HT1080 (cell line): ENCODE measurements around the gene PTGS2. TPM values are rescaled to one million over a fixed set of nuclear protein-coding genes. Genes with fewer than 3 reads are reported as not detected.
A peak's percentile ranks its signal among the peaks of the same experiment; 100 is the strongest.
"Not testable (repeated sequence)": the region's sequence is repeated elsewhere in the genome, so short reads cannot be mapped to it uniquely, and the experiment has no call there.

Experiments used
- DNase-seq: peaks from one replicate; pipeline ENCODE4 v3.0.0-alpha.2; 2015; ENCODE audit warnings: low read depth
- total RNA-seq: library from RNA; depleted of rRNA; stranded (reverse); fragments of >200 nt; shearing (Covaris generic); gene quantifications from 2 replicates; pipeline ENCODE4 v1.2.3, GENCODE V29; 2014

The PTGS2 gene
- total RNA-seq, 1 experiment from 2014 or later: 0.69 TPM

DNA sequence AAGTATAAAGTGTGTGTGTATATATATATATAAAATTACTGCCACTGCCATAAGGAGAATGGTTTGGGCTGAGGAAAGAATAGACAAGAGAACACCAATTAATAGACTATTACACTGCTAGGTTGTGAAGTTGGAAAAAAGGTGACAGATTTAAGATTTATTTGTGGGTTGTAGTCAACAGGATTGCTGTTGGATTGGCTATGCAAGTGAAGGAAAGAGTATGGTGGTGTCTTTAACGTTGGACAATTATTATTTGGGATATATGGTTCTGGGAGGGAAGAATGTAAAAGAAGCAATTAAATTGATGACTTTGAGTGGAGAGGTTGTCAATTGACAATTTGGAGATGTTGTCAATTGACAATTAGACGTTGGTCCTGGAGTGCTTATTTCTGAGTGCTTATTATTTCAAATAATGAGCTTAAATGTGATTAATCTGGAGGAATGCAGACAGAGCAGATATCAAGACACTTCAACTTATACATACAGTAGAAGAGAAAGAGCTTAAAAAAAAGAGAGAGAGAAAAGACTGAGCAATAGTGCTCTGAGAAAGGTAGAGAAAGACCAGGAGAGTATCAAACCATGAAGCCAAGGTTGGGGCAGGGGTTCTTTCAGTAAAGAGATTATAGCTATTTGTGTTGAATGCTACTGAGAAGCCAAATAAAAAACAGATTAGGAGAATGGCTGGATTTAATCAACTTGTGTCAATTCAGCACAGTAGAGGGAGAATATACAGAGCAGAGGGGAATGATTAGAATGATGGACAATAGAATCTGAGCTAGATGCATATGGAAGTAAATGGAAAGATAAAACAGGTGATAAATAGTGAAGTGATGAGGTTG lies 9.7 kb downstream of the PTGS2 start:
- DNase-seq: no peak

DNA sequence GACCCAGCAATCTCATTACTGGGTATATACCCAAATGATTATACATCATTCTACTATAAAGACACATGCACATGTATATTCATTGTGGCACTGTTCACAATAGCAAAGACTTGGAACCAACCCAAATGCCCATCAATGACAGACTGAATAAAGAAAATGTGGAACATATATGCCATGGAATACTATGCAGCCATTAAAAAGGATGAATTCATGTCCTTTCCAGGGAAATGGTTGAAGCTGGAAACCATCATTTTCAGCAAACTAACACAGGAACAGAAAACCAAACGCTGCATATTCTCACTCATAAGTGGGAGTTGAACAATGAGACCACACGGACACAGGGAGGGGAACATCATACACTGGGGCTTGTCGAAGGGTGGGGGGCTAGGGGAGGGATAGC lies 10.4 kb downstream of the PTGS2 start:
- not testable (repeated sequence) for DNase-seq

DNA sequence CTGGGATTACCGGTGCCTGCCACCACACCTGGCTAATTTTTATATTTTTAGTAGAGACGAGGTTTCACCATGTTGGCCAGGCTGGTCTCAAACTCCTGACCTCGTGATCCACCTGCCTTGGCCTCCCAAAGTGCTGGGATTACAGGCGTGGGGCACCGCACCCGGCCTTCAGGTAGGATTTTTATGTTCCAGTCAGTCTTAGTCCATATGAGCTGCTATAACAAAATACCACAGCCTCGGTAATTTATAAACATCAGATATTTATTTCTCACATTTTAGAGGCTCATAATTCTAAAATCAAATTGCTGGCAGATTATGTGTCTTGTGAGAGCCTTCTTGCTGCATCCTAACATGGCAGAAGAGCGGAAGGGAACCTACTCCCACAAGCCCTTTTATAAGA lies 16.0 kb downstream of the PTGS2 start:
- DNase-seq: not testable (repeated sequence)

DNA sequence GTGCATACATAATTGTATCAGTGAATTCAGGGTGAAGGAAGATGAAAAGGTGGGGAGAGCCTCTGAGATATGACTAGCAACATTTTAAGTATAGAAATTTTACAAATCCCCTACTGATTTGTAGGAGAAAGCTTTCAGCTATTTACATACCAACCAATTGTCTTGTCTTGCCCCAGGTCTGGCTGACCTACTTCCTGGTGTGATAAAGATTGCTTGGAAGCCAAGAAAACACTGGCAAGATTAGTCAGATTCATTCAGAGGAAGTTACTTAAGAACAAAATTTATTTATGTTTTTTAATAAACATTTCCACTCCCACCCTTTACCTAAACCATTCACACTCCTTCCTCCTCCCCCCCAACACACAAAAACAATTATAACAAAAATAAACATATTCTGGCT lies 17.5 kb downstream of the PTGS2 start:
- DNase-seq: no peak

DNA sequence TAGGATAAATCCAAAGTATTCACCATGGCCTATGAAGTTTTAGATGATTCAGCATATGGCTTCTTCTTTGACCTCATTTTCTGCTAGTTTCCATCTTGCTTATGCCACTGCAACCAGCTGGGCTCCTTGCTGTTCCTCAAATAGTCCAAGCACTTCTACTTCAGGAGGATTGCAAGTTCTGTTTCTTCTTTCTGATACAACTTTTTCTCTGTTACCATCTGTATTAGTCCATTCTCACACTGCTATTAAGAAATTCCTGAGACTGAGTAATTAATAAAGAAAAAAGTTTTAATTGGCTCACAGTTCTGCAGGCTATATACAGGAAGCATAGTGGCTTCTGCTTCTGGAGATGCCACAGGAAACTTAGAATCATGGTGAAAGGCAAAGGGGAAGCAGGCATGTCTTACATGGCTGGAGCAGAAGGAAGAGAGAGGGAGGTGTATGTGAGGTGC lies 20.3 kb downstream of the PTGS2 start:
- DNase-seq: no peak

DNA sequence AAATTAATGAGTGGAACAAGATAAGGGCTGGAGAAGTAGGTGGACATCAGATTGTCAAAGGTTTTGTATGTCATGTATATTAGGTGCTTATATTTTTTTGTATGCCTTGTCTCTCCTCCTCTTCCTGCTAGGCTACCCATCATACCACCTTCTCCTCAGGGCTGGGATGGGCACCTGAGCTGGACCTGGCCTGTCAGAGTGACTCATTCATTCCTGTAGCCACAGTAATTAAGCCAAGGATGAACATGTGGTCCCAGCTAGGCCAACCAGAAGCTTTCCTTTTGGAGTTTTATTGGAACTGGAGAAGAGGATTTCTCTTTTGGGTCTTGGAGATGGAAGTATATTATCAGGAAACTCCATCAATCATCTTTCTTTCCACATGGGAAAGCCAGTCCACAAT lies 21.2 kb downstream of the PTGS2 start:
- no peak for DNase-seq

DNA sequence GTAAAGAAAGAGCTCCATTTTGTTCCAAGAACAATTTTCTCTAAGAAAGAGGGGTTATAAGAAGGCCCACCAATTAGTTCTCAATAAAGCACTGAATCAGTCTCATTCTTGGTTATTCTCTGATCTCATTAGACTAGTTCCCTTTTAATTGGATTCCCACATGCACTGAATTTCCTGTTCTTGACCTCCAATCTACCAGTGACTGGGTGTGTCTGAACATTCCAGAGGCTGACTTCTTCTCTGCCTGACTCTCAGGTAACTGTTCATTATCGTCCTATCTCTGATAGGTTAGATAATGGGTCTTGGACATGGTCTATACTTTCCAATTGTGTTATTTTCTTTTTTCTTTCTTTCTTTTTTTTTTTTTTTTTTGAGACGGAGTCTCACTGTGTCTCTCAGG lies 22.7 kb downstream of the PTGS2 start:
- DNase-seq: no peak

GRCh38 chr1:186655876-186656275 lies 24.3 kb downstream of the PTGS2 start:
- peak; percentile 64 for DNase-seq

- DNase-seq: no peak
Measured at GRCh38 chr1:186654741-186655140, 25.5 kb downstream of the PTGS2 start.

DNA sequence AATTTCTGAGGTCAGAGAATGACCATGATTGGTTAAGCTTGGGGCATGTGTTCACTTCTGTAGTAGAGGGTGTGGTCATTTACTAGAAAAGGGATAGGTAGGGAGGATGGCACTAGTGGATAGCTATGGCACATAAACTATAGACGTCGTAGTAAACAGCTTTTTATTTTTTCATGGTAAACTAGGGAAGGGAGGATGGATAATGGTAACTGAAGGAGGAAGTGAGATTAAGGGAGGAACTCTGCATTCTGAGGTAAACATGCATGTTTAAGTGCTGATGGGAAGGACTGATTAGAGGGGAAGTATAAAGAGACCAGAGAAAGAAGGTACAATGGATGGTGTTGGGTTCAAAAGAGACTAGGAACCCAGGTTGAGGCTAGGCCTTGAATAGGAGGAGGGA lies 26.9 kb downstream of the PTGS2 start:
- no peak for DNase-seq

DNA sequence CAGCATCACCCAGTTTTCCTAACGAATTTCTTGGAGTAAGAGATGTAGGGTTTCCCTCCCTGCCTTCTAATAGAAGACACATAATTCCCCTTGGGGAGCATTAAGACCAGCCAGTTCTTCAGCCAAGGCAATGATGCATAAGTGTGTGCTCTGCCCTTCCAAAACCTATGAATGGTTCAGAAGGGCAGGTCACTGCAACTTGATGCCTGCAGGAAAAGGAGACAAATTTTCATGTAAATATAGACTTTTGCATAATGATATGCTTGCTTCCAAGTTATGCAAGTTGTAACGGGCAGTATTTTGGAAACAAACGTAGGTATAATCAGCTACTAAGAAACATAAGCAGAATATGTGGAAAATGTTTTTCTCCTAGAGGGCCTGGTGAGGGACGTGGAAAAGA lies 31.6 kb downstream of the PTGS2 start:
- no peak for DNase-seq

GRCh38 chr1:186647985-186648384 lies 32.2 kb downstream of the PTGS2 start:
- not testable (repeated sequence) for DNase-seq

GRCh38 chr1:186643614-186644013 lies 36.6 kb downstream of the PTGS2 start:
- DNase-seq: peak; percentile 50

DNA sequence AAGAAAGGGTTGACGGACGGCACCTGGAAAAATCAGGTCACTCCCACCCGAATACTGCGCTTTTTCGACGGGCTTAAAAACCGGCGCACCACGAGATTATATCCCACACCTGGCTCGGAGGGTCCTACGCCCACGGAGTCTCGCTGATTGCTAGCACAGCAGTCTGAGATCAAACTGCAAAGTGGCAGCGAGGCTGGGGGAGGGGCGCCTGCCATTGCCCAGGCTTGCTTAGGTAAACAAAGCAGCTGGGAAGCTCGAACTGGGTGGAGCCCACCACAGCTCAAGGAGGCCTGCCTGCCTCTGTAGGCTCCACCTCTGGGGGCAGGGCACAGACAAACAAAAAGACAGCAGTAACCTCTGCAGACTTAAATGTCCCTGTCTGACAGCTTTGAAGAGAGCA lies 42.7 kb downstream of the PTGS2 start:
- DNase-seq: not testable (repeated sequence)

DNA sequence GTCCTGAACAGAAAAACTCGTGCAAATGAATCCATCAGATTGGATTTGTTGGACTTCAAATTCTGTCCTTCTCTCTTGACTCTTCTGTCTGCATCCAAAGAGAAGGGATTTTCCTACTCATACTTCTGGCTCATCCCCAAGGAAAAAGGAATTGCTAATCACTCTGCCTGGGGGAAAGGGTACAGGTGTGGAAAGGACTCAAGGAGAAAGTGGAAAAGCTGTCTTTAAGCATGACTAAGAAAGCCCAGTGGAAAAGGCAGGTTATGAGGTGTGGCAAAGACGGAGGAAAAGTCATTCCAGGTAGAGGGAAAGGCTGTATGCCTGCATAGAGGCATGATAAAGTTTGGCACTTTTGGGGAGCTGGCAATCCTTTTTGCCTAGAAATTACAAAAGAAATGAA lies 43.4 kb downstream of the PTGS2 start:
- DNase-seq: no peak

DNA sequence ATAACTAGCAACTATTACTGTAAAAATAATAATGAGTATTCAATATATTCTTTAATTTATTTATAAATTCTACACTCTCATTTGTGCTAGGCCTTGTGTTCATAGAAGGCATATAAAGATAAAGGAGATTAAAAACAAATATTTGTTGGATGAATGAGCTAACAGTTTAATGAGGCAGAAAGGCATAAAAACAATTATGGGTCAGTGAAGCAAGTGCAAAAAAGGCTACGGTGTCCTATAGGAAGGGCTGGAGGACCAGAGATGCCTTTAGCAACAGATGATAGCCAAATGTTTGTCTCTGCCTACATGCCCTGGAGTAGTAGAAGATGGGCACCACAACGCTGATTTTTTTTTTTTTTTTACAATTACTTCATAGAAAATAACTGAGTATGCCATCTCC lies 45.7 kb downstream of the PTGS2 start:
- DNase-seq: no peak

GRCh38 chr1:186633116-186633515 lies 47.1 kb downstream of the PTGS2 start:
- no peak for DNase-seq

- DNase-seq: no peak
Measured at GRCh38 chr1:186629341-186629740, 50.9 kb downstream of the PTGS2 start.

- DNase-seq: no peak
Measured at GRCh38 chr1:186628910-186629309, 51.3 kb downstream of the PTGS2 start.

- no peak for DNase-seq
Measured at GRCh38 chr1:186627019-186627418, 53.2 kb downstream of the PTGS2 start.

DNA sequence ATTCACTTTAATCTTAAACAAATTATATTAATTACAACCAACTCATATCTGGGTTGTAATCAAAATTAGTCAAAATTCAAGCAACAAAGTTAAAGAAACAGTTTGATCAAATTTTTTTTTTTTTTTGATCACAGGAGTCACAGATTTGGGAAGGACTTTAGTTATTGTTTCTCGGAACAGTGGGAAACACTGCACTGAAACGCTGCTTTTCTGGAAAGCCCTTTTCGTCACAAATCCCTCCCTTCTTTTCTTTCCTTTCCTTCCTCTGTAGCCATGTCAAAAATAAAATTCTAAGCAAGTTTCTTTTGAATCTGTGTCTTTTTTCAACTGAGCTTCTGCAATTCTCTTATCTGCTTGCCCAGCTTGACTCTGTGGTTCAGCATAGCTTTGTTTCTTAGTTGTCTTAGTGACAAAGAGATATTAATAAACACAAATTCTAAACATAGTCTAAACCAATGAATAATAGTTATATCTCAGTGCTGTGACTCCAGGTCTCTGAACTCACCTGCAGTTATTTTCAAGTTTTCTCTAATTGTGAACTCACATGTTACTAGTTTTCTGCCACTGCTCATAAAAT lies 53.8 kb downstream of the PTGS2 start:
- no peak for DNase-seq

DNA sequence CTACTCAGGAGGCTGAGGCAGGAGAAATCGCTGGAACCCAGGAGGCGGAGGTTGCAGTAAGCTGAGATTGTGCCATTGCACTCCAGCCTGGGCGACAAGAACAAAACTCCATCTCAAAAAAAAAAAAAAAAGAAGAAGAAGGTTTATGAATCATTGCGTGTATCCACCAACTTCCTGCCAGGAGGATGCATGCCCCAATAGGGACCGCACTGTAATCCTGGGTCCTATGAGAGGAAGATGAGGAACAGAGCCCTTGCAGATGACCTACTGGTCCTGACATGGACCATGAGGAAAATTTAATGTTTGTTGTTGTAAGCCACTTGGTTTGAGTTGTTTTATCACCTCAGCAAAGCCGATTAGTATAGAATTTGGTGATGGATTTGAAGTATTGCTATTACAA lies 56.7 kb downstream of the PTGS2 start:
- no peak for DNase-seq
